ENCODE results near the gene EDEM2.

GRCh38 chr20:35191419-35192117, 44.4 kb upstream of the EDEM2 start:
- TF ChIP-seq CTCF (IDR thresholded peaks at IDR 0.05) (no peak), POLR2A (IDR thresholded peaks at IDR 0.05) (no peak), POLR2AphosphoS5 (IDR thresholded peaks at IDR 0.05) (no peak)
